Esophagus squamous epithelium (tissue), 4 donors: ENCODE data around the gene TM9SF3.

Source experiments
- POLR2A ChIP-seq, 4 donors: fragments of 450-650 bp; IDR thresholded peaks; one replicate each; pipeline ENCODE4 v1.6.1; 2017; ENCODE audit warnings: antibody characterized with exemption in 4 of 4, mild to moderate bottlenecking in 4 of 4, moderate library complexity in 3 of 4
- TF ChIP-seq, protein P1 (sequence below), 6 experiments: fragments of 450-650 bp in 4 of 6; fragments of 200-600 bp in 2 of 6; sonication (generic) in 2 of 6; IDR thresholded peaks; one replicate each; pipeline ENCODE4 v1.5.1; 2016 to 2019; ENCODE audit warnings: antibody characterized with exemption in 6 of 6, mild to moderate bottlenecking in 4 of 6, moderate library complexity in 4 of 6

DNA sequence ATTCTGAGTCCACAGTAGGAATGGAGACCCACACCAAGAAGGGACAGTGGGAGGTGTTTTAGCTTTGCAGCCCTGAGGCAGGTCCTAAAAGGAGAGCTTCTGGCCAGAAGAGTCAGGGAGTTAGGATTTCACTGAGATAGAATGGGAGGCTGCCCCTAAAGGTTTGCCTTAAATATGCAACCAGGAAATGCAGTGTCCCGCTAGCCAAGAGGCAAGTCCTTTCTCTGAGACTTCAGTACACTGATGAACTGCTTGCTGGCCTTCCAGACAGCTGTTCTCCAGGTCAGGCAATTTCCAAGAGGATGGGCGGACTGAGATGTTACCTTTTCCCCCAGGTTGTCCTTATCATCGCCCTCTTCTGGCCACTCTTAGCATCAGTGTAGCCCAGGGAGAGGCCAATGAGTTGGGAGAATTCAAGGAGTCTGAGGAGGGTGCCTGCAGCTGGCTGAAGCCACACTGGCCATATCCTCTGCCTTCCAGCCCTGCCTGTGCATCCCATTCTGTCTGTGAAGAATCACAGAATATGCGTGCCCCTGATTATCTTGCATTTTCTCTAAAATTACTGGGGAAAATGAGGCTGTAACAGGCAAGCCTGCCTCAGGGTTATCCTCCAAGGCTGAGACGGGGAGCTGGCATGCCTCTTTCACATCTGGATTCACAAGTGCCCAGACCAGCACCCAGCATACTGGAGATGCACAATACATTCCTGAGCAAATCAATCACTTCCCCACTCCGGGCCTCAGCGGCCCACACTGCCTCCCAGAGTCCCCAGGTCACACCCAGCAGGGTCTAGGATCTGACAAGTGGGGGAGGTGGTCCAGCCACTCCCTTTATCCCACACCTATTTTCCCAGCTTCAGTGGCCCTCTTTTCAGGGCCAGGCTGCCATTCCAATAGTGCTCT, 75.5 kb downstream of the TM9SF3 start:
- TF ChIP-seq, protein P1, sequence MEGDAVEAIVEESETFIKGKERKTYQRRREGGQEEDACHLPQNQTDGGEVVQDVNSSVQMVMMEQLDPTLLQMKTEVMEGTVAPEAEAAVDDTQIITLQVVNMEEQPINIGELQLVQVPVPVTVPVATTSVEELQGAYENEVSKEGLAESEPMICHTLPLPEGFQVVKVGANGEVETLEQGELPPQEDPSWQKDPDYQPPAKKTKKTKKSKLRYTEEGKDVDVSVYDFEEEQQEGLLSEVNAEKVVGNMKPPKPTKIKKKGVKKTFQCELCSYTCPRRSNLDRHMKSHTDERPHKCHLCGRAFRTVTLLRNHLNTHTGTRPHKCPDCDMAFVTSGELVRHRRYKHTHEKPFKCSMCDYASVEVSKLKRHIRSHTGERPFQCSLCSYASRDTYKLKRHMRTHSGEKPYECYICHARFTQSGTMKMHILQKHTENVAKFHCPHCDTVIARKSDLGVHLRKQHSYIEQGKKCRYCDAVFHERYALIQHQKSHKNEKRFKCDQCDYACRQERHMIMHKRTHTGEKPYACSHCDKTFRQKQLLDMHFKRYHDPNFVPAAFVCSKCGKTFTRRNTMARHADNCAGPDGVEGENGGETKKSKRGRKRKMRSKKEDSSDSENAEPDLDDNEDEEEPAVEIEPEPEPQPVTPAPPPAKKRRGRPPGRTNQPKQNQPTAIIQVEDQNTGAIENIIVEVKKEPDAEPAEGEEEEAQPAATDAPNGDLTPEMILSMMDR (IDR thresholded peaks at IDR 0.05), result peak in 5 of 6 experiments; percentile 30 to 58 (median 37)
- no peak for TF ChIP-seq POLR2A (IDR thresholded peaks at IDR 0.05)
